Mucosa of stomach (tissue), 1 donor: ENCODE measurements around the gene RBMXL2.

Source experiments
- H3K27me3 ChIP-seq: one replicate; pipeline ENCODE4 v1.7.0; 2013; ENCODE audit warnings: mild to moderate bottlenecking, low read length; ENCODE audit not compliant: control insufficient read depth, insufficient read depth
- H3K36me3 ChIP-seq: one replicate; pipeline ENCODE4 v1.7.0; 2013; ENCODE audit warnings: low read length; ENCODE audit not compliant: control insufficient read depth, insufficient read depth
- H3K4me1 ChIP-seq: one replicate; pipeline ENCODE4 v1.7.0; 2013; ENCODE audit warnings: mild to moderate bottlenecking, low read length; ENCODE audit not compliant: control insufficient read depth, insufficient read depth
- H3K4me3 ChIP-seq: one replicate; pipeline ENCODE4 v1.7.0; 2013; ENCODE audit warnings: low read length
- H3K9ac ChIP-seq: one replicate; pipeline ENCODE4 v1.7.0; 2013; ENCODE audit warnings: mild to moderate bottlenecking, low read length, moderate library complexity
- H3K9me3 ChIP-seq: one replicate; pipeline ENCODE4 v1.7.0; 2013; ENCODE audit warnings: mild to moderate bottlenecking, low read length, moderate library complexity; ENCODE audit not compliant: control insufficient read depth
- donor health status: Pancreatic carcinoma.

RBMXL2 gene

DNA sequence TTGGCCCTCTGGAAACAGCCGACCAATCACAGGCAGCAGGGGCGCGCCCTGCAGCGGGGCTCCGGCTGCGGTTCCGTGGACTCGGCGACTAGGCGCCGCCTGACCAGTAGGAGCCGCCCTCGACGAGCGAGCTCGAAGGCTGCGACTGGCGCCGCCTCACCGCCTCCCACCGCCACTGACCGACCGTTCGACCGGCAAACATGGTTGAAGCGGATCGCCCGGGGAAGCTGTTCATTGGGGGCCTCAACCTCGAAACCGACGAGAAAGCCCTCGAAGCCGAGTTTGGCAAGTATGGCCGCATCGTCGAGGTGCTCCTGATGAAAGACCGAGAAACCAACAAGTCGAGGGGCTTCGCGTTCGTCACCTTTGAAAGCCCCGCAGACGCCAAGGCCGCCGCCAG is at the start of gene RBMXL2:
RBMXL2 (plus strand) TSS at position 78 of the 400 bp plus-strand sequence; CDS start at position 201, 123 bp downstream.
- H3K9ac ChIP-seq: no peak within 1 kb of the TSS
- no peaks in the 10 kb centered on the region for H3K9me3 ChIP-seq
- H3K36me3 ChIP-seq: no peaks in the 10 kb centered on the region
- no peaks in the 10 kb centered on the region for H3K27me3 ChIP-seq
- H3K4me1 ChIP-seq: no peaks in the 10 kb centered on the region
- H3K4me3 ChIP-seq: no peak within 1 kb of the TSS

DNA sequence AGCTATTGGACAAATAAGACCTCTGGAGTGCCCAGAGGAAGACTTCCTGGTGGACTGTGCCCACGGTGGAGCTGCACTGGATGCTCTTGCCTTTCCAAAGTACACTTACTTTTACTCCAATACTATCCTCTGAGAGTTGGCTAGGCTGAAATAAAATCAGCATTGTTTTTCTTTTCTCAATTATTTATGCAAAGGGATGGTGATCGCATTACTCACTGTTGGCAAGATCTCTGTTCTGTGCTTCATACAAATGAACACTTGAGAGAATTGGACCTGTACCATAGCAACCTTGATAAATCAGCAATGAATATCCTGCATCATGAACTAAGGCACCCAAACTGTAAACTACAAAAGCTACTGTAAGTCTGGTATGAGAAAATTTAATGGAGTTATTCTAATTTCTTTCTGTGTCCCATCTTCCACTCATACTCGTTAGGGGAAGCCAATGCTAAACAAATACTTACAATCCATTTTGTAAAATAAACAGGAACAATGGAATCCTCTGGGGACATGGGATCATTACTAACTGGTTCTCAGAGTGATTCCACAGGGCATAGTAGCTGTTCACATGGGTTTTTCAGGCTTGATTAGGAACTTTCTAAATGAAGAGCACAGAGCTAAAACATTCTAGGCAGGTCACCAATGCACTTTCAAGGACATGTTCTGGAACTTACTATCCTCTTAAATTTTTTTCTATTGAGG is 42.2 kb upstream of the RBMXL2 start:
- H3K27me3 ChIP-seq: no peaks in the 10 kb centered on the region
- H3K9me3 ChIP-seq: no peaks in the 10 kb centered on the region
- H3K9ac ChIP-seq: no peak overlapping the region
- no peaks in the 10 kb centered on the region for H3K4me1 ChIP-seq
- H3K36me3 ChIP-seq: no peaks in the 10 kb centered on the region
- H3K4me3 ChIP-seq: no peak overlapping the region

DNA sequence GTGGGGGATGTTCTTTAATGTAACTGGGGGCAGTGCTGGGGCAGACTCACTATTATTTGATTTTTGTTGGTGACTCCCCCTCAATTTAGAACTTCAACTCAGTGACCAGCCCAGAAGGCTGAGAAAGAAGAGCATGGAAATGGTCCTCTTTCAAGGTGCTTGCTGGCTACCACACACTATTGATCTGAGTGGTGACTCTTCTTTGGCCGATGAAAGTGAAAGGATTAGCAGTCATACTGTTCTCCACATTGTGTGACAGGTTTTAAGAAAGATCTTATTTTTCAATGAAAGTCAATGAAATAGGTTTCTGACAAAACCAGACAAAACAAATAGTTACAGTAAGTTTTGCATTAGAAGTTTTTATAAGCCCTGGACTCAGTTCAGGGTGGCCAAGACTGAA is 38.6 kb upstream of the RBMXL2 start:
- Histone ChIP-seq H3K4me1 (no peaks in the 10 kb centered on the region), H3K36me3 (no peaks in the 10 kb centered on the region), H3K9ac (no peak overlapping the region), H3K4me3 (no peak overlapping the region), H3K9me3 (no peaks in the 10 kb centered on the region), H3K27me3 (no peaks in the 10 kb centered on the region)

DNA sequence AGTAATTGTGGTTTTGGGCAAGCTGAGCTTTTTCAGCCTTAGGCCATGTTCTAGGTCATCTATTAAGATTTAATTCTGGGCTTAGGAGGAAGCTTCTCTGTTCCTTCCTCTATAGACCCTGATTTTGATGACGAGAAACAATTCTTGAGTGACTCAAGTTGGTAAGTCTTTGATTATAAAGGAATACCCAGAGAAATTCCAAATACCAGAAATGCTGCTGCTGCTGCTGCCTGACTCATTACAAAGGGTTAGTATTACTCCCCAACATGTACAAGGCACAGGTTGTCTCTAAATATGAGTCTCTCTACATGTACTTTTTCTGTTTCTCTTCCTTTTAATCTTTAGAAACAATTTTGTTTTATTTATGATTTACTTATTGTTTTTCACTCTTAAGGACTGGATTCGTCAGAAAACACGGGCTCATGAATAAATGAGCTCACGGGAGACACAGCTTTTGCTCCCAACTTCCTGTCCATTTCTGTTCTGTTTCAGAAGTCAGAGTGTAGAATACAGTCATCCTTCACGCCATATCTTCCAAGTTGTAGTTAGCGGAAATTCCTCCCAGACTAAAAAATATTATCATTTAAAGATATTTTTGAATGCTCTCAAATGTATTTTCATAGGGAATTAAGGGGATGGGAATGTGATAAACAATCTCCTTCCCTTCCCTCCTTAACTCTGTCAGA is 31.8 kb upstream of the RBMXL2 start:
- Histone ChIP-seq H3K9ac (no peak overlapping the region), H3K4me1 (no peaks in the 10 kb centered on the region), H3K4me3 (no peak overlapping the region), H3K9me3 (no peaks in the 10 kb centered on the region), H3K27me3 (no peaks in the 10 kb centered on the region), H3K36me3 (no peaks in the 10 kb centered on the region)

DNA sequence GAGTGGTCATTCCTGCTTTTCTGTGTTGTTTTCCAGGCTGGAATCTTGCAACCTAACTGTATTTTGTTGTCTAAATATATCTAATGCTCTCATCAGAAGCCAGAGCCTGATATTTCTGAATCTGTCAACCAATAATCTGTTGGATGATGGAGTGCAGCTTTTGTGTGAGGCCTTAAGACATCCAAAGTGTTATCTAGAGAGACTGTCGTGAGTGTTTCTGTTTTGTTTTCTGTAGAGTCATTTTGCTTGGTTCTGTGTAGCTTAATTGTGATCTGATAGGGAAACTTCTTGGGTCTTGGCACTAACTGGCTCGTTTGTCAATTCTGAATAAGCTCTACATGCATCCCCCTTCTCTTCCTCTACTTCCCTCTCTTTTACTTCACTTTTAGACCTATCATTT is 31.2 kb upstream of the RBMXL2 start:
- H3K4me1 ChIP-seq: no peaks in the 10 kb centered on the region
- H3K27me3 ChIP-seq: no peaks in the 10 kb centered on the region
- no peak overlapping the region for H3K9ac ChIP-seq
- no peaks in the 10 kb centered on the region for H3K9me3 ChIP-seq
- H3K4me3 ChIP-seq: no peak overlapping the region
- H3K36me3 ChIP-seq: no peaks in the 10 kb centered on the region

DNA sequence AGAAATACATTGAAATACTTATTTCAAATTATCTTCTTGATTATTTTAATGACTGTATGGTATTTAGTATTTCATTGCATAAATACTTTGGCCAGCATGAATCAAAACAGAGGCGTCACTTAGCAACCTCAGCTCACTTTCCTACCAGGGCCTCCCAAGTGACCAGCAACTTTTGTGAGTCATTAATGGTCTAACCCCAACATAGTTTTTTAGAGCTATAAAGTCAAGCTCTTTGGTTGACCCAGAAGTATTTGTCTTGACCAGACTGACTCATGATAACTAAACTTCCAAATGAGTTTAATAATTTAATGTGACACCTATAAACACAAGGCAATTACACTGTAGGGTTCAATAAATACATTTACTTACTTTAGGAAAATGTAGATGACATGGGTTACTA is 27.9 kb upstream of the RBMXL2 start:
- Histone ChIP-seq H3K9ac (no peak overlapping the region), H3K9me3 (no peaks in the 10 kb centered on the region), H3K27me3 (no peaks in the 10 kb centered on the region), H3K4me3 (no peak overlapping the region), H3K4me1 (no peaks in the 10 kb centered on the region), H3K36me3 (no peaks in the 10 kb centered on the region)

DNA sequence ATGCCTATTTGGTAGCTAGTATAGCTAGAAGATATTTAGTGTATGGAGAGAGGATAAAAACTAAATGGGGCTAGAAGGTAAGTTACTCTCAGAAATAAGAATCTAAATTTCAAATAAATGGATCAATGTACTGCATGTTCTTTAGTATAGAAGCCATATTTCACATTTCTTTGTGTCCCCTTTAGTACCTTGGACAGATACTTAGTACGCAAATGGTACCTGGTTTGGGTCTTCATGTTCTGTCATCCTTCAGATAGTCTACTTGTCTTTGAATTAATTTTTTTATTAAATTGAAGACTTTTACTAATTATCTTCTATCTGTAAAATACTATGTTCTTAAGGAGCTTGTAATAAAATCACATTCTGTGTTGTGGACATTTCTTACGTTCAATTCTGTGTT is 26.3 kb upstream of the RBMXL2 start:
- no peak overlapping the region for H3K9ac ChIP-seq
- H3K4me3 ChIP-seq: no peak overlapping the region
- no peaks in the 10 kb centered on the region for H3K27me3 ChIP-seq
- H3K4me1 ChIP-seq: no peaks in the 10 kb centered on the region
- no peaks in the 10 kb centered on the region for H3K9me3 ChIP-seq
- no peaks in the 10 kb centered on the region for H3K36me3 ChIP-seq

DNA sequence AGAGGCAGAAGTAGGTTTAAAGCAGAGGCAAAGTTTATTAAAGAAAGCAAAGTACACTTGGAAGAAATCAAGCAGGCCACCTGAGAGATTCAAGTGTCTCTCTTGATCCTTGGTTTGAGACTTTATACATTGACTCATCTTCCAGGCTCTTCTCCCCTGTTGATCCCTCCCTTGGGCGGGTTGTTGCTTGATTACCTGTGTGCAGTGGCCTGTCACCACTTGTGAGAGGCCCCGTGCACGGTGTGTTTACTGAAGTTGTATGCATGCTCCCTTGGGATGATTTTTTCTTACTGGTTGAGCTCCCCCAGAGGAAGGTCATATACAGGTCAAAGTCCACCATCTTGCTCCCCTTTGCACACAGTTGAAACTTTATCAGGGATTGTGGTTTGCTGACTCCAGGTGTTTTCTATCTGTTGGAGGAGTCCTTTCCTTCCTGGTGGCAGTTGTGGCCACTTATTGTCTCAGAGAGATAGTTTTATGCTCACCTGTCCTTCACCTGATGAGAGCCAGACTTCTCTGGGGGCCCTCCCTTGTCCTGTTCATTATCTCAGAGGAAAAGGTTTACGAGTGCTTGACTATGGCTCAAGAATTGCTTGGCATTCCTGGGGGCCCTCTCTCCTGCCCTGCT is 16.3 kb upstream of the RBMXL2 start:
- H3K27me3 ChIP-seq: no peaks in the 10 kb centered on the region
- no peak overlapping the region for H3K9ac ChIP-seq
- H3K36me3 ChIP-seq: no peaks in the 10 kb centered on the region
- no peak overlapping the region for H3K4me3 ChIP-seq
- no peaks in the 10 kb centered on the region for H3K9me3 ChIP-seq
- H3K4me1 ChIP-seq: no peaks in the 10 kb centered on the region

DNA sequence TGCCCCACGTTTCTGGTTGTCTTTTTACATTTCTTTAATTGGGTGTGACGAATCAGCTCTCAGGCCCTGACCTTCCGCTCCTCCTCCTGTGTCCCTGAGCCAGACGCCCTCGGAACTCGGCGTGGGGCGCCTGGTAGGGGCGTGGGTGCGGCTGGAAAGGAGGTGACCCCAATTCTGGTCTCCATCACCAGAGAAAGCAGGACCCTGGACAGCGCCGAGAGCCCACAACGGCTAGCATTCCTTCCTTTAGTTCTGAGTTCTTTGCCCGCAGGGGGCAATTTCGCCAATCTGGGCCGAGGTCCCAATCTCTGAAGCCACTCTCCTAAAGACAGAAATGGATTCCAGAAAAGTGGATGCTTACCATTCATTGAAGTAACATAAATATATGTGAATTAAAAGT is 11.7 kb upstream of the RBMXL2 start:
- H3K9ac ChIP-seq: no peak overlapping the region
- H3K4me3 ChIP-seq: no peak overlapping the region
- no peaks in the 10 kb centered on the region for H3K27me3 ChIP-seq
- H3K4me1 ChIP-seq: no peaks in the 10 kb centered on the region
- no peaks in the 10 kb centered on the region for H3K9me3 ChIP-seq
- H3K36me3 ChIP-seq: no peaks in the 10 kb centered on the region

- Histone ChIP-seq H3K4me3 (no peak overlapping the region), H3K36me3 (no peaks in the 10 kb centered on the region), H3K4me1 (no peaks in the 10 kb centered on the region), H3K9ac (no peak overlapping the region), H3K27me3 (no peaks in the 10 kb centered on the region), H3K9me3 (no peaks in the 10 kb centered on the region)
Measured at GRCh38 chr11:7079545-7080135, 9.2 kb upstream of the RBMXL2 start.

- Histone ChIP-seq H3K36me3 (no peaks in the 10 kb centered on the region), H3K4me3 (no peak overlapping the region), H3K9me3 (no peaks in the 10 kb centered on the region), H3K9ac (no peak overlapping the region), H3K27me3 (no peaks in the 10 kb centered on the region), H3K4me1 (no peaks in the 10 kb centered on the region)
Measured at GRCh38 chr11:7080900-7081299, 7.9 kb upstream of the RBMXL2 start.

DNA sequence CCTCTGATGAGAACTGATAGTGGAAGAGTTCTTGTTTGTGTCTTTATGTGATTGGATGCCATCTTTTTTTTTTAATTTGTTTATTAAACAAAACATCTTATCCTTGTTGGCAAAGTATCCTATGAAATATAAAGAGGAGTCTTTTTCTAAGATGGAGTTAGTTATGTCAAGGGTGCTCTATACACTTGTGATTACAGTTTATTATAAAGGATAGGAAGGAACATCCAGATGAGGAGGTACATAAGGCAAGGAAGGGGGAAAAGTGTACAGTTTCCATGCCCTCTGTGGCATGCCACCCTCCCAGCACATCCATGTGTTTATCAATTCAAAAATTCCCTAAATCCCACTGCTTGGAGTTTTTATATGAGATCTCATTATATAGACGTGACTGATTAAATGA is 7.4 kb upstream of the RBMXL2 start:
- Histone ChIP-seq H3K9me3 (no peaks in the 10 kb centered on the region), H3K36me3 (no peaks in the 10 kb centered on the region), H3K4me3 (no peak overlapping the region), H3K4me1 (no peaks in the 10 kb centered on the region), H3K27me3 (no peaks in the 10 kb centered on the region), H3K9ac (no peak overlapping the region)
